NK-92 (cell line): Measurements from ENCODE around the gene GPA33.

ENCODE experiments used
- DNase-seq: peaks from one replicate; lab custom pipeline; 2025; ENCODE audit not compliant: unreplicated experiment; lab: John Stamatoyannopoulos, UW

GPA33 gene

DNA sequence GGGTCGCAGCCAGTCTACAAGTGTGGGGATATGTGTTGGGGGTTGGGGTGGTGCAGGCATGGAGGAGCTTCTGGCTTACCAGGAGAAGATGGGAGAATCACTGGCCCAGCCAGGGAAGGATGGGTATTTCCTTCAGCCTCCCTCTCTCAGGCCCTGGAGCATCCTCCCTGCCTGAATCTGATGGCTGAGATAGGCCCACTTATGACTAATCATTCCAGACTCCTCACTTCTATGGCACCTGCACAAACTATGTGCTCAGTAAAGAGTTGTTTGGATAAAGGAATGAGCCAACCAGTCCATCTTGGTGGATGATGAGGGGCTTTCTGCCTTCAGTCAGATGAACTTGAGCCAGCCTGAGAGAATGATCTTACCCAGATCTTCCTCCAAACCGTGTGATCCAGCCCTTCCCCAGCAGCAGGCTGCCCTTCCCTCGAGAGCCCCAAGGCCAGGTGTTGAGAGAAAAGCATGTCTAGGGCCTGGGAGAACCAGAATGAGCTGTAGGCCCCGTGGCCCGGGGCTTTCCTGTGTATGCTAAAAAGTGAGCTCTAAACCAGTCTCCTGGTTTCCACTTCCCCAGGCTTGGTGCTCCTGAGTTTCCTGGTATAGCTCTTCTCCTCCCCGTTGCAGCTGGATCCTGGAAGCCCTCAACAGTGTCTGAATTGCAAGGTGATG, 1.3 kb downstream of the GPA33 start:
- no peak for DNase-seq

DNA sequence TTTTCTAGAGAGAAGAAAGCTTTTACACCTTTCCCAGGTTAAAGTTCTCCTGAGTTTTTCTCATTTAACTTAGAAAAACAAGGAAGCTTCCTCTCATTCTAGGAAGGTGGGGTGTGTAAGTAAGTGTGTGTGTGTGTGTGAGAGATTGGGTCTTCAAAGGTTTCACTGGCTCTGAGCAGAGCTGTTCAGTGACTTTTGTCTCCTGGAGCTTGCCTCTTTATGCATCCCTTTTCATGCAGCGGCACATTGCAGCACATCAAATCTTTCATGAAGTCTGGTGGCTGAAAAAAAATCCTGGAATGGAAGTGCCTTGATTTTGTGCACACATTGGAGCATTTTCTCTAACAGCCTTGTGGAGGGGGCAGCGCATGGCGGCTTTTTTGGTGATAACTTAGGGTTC, 3.4 kb downstream of the GPA33 start:
- DNase-seq: no peak

DNA sequence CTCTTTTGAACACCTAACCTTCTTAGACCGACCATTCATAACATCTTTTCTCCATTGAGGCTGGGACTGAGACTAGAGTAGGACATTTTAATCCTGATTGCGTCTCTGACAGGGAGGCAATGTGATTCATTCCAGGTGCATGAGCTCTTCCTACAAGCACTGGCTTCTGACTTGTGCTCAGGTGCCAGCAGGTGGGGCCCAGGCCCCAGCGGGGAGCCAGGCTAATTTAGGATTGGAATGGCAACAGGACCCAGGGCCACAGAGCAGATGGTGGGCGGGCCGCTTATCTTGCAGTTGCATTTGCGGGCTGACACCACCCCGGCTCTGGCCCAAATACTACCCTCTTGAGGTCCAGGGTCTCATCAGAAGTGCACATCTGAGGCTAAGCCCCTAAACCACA, 4.1 kb downstream of the GPA33 start:
- DNase-seq: no peak

DNA sequence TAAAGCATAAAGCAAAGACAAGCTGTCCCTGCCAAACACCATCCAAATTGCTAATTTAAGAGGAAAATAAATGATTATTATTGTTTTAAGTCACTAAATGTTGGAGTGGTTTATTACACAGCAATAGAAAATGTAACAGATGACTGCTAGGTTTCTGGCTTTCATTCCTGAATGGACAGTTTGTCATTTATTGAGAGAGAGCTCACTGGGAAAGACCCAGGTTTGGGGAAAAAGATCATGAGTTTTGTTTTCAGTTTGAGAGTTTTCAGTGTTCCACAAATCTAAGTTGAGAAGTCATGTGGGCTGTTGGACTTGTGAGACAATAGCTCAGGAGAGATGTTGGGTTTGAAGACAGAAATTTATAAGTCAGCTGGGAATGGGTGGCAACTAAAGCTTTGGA, 5.4 kb downstream of the GPA33 start:
- DNase-seq: no peak

DNA sequence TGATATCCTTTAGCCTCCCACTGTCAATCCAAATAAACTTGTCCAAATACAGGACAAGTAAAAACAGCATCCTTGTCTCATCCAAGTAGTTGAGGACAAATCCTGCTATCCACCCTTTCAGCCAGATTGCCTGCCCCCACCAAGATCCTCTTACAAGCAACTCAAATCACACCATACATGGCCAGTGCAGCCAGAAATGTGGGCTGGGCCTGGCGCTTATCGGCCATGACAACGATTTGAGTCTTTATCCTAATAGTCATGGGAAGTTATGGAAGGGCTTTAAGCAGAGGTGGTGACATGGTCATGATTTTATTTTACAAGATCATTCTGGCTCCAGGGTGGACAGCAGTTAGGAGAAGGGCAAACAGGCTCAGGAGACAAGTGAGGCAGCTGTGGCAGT, 6.3 kb downstream of the GPA33 start:
- DNase-seq: no peak

DNA sequence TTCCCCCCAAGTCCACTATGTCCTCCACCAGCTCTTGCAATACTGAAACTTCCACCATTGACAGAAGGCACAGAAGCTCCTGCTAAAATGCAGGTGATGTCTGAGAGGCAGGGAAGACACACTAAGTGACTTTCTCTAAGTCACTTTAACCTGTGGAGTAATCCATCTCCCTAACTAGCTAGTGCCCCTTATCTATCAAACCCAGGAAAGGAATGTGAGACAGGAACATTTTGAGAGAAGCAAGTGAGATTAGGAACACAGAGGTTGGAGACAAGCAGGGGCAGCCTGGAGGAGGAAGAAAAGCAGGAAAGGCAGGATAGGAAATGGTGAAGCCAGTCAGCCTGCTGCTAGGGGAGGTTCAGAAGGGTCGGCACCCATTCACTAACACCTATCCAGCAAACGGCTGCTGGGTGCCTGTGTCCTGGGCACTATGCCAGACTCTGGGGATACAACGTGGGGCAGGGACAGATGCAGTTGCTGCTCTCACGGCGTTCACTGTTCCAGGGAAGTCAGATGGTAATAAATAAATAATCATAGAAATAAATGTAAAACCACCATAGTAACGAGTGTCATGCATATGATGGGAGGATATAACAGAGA, 7.0 kb downstream of the GPA33 start:
- no peak for DNase-seq

DNA sequence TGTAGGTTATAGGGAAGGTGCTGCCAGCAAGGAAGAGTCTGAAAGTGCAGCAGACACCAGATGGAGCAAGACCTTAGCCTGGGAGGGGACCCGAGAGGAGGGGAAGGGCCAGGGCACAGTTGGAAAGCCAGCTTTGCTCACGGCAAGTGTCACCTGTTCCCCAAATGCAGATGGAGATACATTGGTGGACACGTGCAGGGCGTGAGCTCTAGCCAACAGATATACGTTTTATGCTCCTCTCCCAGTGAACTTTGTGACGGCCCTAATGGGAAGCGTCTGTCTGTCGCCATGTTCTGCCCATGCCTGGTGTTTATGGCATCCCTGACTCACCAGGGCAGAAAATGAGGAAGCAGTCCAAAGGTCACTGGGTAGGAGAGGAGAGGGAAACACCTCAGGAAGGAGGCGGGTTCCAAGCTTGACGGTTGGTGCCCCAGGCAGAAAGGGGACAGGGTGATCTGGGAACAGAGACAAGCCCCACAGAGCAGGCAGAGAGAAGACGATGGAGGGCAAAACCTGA, 7.6 kb downstream of the GPA33 start:
- no peak for DNase-seq

DNA sequence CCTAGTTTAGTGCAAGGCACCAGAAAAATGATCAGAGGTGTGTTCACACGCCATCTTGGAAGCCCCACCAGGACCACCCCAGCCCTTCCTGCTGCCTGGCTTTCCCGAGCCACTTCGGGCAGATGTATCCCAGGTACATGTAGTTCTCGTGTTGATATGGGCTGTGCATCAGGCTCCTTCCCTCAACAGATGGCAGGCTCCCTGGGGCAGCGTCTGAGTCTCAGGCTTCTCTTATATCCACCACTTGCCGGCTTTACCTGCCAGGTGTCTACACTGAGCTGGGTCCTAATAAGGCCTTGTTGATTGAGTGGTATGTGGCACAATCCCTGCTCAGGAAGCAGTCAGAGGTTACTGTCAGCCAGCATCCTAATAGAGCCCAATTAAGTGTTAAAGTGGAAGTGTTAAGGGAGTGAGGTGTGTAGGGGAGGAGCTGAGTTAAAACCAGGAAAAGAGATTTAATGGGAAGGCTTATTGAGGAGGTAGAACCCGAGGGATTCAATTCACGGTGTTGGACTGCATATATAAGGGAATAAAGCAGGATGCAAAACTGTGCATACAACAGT, 8.5 kb downstream of the GPA33 start:
- DNase-seq: no peak

DNA sequence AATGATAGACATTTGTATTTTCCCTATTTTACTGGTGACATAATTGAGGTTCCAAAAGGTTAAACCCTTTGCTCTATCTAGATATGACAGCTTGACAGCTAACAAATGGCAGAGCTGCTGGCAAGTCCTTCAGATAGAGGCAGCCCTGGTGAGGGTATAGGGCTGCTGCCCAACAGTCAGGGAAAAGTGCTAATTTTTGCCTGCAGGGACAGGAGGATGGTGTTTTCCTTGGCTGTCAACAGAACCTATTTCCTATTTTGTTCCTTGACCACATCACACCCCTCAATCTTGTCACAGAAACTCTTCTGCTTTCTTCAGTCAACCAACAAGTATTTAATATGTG, 12.3 kb downstream of the GPA33 start:
- no peak for DNase-seq

DNA sequence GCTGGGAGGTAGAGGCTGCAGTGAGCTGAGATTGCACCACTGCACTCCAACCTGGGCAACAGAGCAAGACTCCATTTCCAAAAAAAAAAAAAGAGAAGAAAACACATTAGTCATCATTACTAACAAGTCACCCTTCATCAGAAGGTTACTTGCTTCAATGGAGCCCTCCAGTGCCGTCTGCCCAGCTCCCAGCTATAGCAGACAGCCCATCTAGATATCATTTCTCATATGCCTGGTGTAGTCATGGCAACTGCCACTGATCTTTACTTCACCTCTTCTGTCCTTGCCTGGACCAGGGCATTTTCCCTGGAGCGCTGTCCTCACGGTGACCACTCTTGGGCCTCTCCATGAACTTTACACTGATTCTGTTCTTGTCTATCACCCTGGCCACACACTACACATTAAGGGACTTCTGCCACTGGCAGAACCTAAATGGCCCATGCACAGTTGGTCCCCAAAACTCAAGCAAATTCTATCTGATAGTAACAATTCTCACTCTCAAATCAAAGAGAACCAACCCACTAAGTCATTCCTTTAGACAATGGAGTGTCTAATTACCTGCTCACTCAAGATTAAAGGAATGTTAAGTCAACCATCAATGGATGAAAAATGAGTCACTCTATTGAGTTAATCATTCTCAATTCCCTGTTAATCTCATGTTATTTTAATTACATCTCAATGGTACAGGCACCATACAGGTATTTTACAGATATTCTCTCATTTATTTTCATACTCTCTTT, 12.9 kb downstream of the GPA33 start:
- DNase-seq: no peak

DNA sequence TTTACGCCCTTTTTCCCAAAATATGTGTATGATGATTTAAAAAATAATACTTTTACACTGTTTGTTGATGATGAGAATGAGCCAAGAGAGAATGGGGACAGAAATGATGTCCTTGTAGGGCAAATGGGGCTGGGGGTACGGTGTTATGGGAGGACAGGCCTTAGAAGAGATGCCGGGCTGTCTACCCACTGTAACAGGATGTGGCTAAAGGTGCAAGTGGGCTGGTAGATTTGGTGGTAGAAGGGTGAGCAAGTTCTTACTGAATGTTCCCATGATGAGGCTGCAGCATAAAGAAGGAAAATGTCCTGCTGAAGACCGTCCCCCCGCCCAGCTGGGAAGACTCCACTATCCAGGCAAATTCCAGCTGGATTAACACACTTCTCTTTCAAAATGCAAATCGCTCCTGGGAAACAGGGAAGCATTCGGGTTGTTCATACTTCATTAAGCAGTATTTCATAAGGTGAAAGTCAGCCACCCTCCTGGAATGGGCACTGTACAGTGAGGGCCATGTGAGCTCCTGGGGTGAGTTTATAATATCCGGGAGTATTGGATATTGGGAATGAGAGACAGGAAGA, 14.0 kb downstream of the GPA33 start:
- no peak for DNase-seq

DNA sequence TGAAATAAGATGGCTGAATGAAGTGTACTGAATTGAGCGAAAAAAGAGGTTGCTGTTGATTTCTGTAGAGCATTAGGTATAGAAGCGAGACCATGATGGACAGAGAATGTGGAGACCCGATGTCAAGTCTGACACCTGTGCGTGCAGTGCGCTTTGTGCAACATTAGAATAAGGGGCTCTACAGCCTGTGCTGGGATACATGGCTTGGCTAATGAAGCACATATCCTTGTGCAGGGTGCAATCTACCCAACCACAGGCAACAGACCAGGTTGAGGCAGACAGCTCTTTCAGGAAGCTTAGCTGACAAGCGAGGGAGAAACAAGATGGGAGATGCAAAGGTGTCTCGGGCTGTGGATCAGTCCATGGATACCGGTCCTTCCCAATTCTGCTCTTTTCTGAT, 18.9 kb downstream of the GPA33 start:
- no peak for DNase-seq

DNA sequence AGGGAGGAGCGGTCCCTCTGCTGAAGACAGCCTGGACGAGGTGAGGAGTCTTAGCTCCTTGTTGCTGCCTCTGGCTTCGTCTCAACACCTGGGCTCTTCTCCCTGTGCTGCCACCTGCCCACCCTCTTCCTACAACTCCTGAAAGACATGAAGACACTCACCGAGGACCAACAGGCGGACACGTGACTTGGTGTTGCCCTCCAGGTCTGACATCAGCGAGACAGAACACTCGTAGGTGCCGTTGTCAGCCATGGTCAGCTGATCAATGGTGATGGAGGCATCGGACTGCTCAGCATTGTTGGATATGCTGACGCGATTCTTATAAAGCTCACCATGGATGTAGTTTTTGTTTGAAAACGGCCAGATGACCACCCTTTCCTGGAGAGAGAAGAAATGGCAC, 21.4 kb downstream of the GPA33 start:
- DNase-seq: no peak

DNA sequence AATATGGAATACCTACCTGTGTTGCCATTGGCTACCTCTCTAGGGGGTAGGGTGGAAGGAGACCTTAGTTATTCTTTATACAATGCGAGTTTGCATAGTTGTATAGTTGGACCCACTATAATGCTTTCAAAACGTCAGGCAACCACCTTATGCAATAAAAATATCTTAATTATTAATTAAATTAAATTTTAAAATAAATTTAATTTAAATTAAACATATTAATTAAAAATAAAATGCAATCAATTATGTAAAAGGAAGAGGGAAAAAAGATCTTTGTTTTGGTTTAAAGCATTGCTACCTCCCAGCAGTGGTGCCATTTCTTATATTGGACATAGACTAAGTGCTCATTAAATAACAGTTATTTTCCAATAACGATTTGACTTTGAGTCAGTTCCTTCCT, 22.3 kb downstream of the GPA33 start:
- no peak for DNase-seq

DNA sequence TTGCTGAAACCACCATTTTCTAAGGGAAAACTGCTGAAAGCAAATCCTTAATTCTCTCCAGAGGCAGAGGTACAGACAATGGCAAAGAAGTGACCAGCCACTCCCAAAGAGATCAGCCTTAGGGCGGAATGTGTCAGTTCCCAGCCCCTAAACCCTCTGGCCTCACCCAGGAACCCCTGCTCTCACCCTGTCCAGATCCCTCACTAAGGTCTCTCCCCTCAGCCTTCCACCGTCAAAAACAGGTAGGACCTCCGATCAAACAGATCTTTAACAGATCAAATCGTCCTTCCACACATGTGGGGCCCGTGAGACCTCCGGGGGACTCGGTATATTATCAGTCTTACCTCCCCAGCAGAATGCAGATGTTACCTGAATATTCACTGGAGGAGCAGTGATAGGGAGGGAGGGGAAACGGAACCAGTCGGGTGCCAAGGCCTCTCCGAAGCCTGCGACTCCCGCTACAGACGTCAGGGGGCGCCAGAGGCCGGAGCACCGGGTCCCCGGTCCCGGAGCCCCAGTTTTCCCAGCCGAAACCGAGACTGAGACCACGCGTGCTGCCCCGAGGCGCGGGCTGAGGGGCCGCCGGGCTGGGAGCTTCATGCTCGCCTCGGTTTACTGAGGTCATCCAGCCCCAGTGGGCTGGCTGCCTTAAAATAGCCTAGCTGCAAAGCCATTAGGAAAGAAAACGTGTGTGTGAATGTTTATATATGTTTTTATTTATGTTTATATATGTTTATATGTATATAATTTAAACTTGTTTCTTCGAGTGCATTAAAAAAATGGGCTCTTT, 23.6 kb downstream of the GPA33 start:
- DNase-seq: no peak

DNA sequence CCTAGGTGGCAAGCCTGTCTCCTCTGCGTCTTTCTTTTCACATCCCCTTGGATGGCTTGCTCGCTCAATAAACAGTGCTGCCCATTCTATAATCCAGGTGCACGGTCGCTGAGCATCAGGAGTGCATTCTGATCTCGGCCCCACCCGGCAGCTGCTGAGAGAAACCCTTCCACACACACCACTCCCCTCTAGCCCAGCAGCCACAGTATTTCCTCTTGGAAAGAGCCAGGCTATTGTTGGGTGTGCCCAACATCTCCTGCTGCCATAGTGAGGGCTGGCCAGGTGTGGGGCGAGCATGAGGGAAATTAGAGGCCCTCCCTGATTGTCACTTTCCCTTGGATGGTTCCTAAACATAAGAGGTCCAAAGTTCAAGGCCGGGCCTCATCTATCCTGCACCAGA, 24.7 kb downstream of the GPA33 start:
- DNase-seq: no peak

DNA sequence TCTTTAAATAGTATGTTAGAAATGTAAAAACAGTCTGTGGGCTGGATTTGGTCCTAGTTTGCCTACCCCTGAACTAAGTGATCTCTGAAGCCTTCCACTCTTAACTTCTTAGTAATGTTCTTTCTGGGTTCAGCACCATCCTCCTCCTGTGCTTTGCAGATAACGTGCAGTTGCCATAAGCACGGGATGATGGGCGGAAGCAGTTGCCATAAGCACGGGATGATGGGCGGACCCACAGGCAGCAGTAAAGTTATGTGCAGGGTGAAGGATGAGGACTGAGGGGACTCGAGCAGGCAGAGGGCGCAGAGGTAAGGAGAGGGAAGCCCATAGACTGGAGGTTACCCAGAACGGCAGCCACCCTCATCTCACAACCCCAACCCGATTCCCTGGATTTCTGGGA, 25.6 kb downstream of the GPA33 start:
- no peak for DNase-seq

DNA sequence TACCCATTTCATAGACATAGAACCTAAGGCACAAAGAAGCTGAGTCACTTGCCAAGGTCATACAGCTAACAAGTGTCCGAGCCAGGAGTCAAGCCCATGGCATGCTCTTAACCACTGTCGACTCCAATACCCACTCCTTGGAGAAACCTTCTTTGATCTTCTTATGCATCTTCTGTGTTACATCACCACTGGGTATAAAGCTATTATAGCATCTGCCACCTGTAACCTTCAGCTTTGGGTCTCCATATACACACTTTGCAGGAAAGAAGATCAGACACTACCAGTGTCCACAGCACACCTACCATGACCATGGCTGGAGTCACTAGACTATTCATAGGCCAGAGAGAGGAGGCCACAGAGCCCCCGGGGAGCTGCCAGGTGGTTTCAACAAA, 29.1 kb downstream of the GPA33 start:
- DNase-seq: no peak

DNA sequence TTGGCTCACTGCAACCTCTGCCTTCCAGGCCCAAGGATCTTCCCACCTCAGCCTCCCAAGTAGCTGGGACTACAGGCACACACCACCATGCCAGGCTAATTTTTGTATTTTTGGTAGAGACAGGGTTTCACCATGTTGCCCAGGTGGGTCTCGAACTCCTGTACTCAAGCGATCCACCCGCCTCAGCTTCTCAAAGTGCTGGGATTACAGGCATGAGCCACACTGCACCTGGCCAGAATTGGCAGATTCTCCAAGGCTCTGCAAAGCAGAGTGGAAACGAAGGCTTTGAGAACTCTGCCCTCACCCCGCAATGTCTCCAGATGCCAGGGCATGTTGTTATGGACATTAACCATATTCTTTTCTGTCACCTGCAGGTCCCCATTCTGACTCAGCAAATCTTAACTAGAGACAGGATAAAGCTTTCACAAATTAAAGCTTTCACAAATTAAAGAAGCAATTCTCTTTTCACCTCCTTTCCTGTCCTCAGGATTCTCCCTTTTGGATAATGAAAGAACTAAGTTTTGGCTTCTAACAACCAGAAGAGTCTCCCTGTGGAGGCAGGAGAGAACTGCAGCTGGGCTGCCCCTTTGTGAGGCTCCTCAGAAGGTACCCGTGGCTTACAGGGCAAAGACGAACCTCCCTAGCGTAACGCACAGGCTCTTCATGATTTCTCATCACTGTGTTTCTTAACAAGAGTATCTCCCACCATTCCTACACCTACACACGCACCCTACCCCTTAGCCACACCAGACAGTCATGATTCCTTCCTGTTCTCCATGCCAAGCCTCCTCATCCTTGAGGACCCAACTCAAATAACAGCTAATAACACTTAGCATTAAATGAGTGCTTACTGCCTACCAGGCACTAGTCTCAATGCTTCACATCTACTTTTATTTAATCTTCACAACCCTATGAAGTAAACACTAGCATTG, 29.8 kb downstream of the GPA33 start:
- no peak for DNase-seq

DNA sequence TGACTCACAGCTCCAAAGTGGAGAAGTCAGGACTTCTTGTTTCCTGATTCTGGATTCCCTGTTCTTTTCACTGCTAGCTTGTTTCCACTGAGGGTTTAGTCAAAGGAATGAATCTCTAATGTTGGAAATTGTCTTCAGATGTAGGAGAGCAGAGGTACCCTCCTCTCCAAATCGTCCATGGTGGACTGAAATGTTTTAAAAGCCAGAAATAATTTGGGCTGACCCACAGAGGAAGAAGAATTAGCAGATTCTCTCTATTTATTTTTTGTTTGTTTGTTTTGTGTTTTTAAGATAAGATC, 30.4 kb downstream of the GPA33 start:
- no peak for DNase-seq
